ENCODE results near the gene BIRC5.
"Not testable (repeated sequence)": the region's sequence is repeated elsewhere in the genome, so short reads cannot be mapped to it uniquely, and the experiment has no call there.

The BIRC5 gene

GRCh38 chr17:78227455-78227916 is 13.4 kb downstream of the BIRC5 start:
- TF ChIP-seq TAF1 (IDR thresholded peaks at IDR 0.05; ENCODE audit: borderline replicate concordance, low read depth, low read length) (no peak), POLR2AphosphoS5 (IDR thresholded peaks at IDR 0.05; ENCODE audit: low read depth, low read length) (no peak), POLR2A (IDR thresholded peaks at IDR 0.05; ENCODE audit: low read depth, low read length) (no peak)
- no peak for DNase-seq (ENCODE audit: insufficient read length)
- no peak for FAIRE-seq

- no peak for FAIRE-seq
- TF ChIP-seq TAF1 (IDR thresholded peaks at IDR 0.05; ENCODE audit: borderline replicate concordance, low read depth, low read length), result no peak
- TF ChIP-seq POLR2AphosphoS5 (IDR thresholded peaks at IDR 0.05; ENCODE audit: low read depth, low read length), result no peak
- TF ChIP-seq POLR2A (IDR thresholded peaks at IDR 0.05; ENCODE audit: low read depth, low read length), result no peak
- DNase-seq (ENCODE audit: insufficient read length), result no peak
Observed at GRCh38 chr17:78228176-78228575, 14.1 kb downstream of the BIRC5 start.

- TF ChIP-seq TAF1 (IDR thresholded peaks at IDR 0.05; ENCODE audit: borderline replicate concordance, low read depth, low read length) (no peak), POLR2AphosphoS5 (IDR thresholded peaks at IDR 0.05; ENCODE audit: low read depth, low read length) (no peak), POLR2A (IDR thresholded peaks at IDR 0.05; ENCODE audit: low read depth, low read length) (no peak)
- peak; percentile 73 for FAIRE-seq
- DNase-seq (ENCODE audit: insufficient read length), result no peak
Observed at GRCh38 chr17:78230252-78230962, 16.4 kb downstream of the BIRC5 start.

- DNase-seq (ENCODE audit: insufficient read length), result no peak
- TF ChIP-seq TAF1 (IDR thresholded peaks at IDR 0.05; ENCODE audit: borderline replicate concordance, low read depth, low read length) (no peak), POLR2A (IDR thresholded peaks at IDR 0.05; ENCODE audit: low read depth, low read length) (no peak), POLR2AphosphoS5 (IDR thresholded peaks at IDR 0.05; ENCODE audit: low read depth, low read length) (no peak)
- no peak for FAIRE-seq
Observed at GRCh38 chr17:78230996-78231935, 17.2 kb downstream of the BIRC5 start, which contains the start of gene TMEM235. TSS of gene TMEM235 (plus strand) at chr17:78231631. CDS start at chr17:78232024, 393 bp downstream.

- DNase-seq (ENCODE audit: insufficient read length) (no peak), FAIRE-seq (no peak)
- no peak for TF ChIP-seq POLR2AphosphoS5 (IDR thresholded peaks at IDR 0.05; ENCODE audit: low read depth, low read length)
- no peak for TF ChIP-seq TAF1 (IDR thresholded peaks at IDR 0.05; ENCODE audit: borderline replicate concordance, low read depth, low read length)
- TF ChIP-seq POLR2A (IDR thresholded peaks at IDR 0.05; ENCODE audit: low read depth, low read length), result no peak
Observed at GRCh38 chr17:78231991-78232858, 18.2 kb downstream of the BIRC5 start.

- DNase-seq (ENCODE audit: insufficient read length) (no peak), FAIRE-seq (no peak)
- TF ChIP-seq POLR2AphosphoS5 (IDR thresholded peaks at IDR 0.05; ENCODE audit: low read depth, low read length) (no peak), POLR2A (IDR thresholded peaks at IDR 0.05; ENCODE audit: low read depth, low read length) (no peak), TAF1 (IDR thresholded peaks at IDR 0.05; ENCODE audit: borderline replicate concordance, low read depth, low read length) (no peak)
Observed at GRCh38 chr17:78232859-78233173, 18.8 kb downstream of the BIRC5 start.

- no peak for DNase-seq (ENCODE audit: insufficient read length)
- TF ChIP-seq TAF1 (IDR thresholded peaks at IDR 0.05; ENCODE audit: borderline replicate concordance, low read depth, low read length) (no peak), POLR2AphosphoS5 (IDR thresholded peaks at IDR 0.05; ENCODE audit: low read depth, low read length) (no peak), POLR2A (IDR thresholded peaks at IDR 0.05; ENCODE audit: low read depth, low read length) (no peak)
- no peak for FAIRE-seq
Observed at GRCh38 chr17:78233678-78234077, 19.6 kb downstream of the BIRC5 start.

GRCh38 chr17:78234261-78234865 is 20.3 kb downstream of the BIRC5 start:
- FAIRE-seq (no peak), DNase-seq (ENCODE audit: insufficient read length) (no peak)
- no peak for TF ChIP-seq POLR2AphosphoS5 (IDR thresholded peaks at IDR 0.05; ENCODE audit: low read depth, low read length)
- TF ChIP-seq POLR2A (IDR thresholded peaks at IDR 0.05; ENCODE audit: low read depth, low read length), result no peak
- no peak for TF ChIP-seq TAF1 (IDR thresholded peaks at IDR 0.05; ENCODE audit: borderline replicate concordance, low read depth, low read length)

- not testable (repeated sequence) for FAIRE-seq; DNase-seq (ENCODE audit: insufficient read length)
Observed at GRCh38 chr17:78235022-78235421, 21.0 kb downstream of the BIRC5 start.

GRCh38 chr17:78235885-78236284 is 21.8 kb downstream of the BIRC5 start:
- TF ChIP-seq POLR2A (IDR thresholded peaks at IDR 0.05; ENCODE audit: low read depth, low read length) (no peak), TAF1 (IDR thresholded peaks at IDR 0.05; ENCODE audit: borderline replicate concordance, low read depth, low read length) (no peak), POLR2AphosphoS5 (IDR thresholded peaks at IDR 0.05; ENCODE audit: low read depth, low read length) (no peak)
- DNase-seq (ENCODE audit: insufficient read length) (no peak), FAIRE-seq (no peak)
